AG09319 (cell line): ENCODE results near the gene LCOR.

Experiments used
- DNase-seq: peaks from one replicate; pipeline ENCODE4 v3.0.0-alpha.2; 2010; ENCODE audit warnings: low read depth; ENCODE audit errors: extremely low read depth
- CTCF ChIP-seq: IDR thresholded peaks from 2 replicates; pipeline ENCODE4 v1.5.1; 2011; ENCODE audit warnings: low read depth, mild to moderate bottlenecking, inconsistent platforms, low read length, moderate library complexity

LCOR gene

GRCh38 chr10:96873756-96874467, 41.8 kb downstream of the LCOR start:
- TF ChIP-seq CTCF = no peak
- DNase-seq = no peak

- TF ChIP-seq CTCF = no peak
- DNase-seq = no peak
These were observed 46.0 kb downstream of the LCOR start for GRCh38 chr10:96878057-96878456.

DNA sequence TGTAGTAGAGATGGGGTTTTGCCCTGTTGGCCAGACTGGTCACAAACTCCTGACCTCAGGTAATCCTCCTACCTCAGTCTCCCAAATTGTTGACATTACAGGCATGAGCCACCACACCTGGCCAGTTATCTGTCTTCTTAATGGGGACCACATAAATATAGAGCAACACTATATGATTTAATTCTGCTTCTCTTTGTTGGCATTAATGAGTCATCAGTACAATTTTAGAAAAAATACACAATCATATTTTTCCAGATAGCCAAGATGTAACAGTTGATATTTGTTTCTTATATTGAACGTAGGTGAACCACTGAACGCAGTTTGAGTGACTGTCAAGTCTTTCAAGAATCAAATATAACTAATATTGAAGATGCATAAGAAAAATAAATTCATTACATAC, 48.5 kb downstream of the LCOR start:
- no peak for TF ChIP-seq CTCF
- DNase-seq = no peak

- DNase-seq = no peak
- no peak for TF ChIP-seq CTCF
These were observed 57.5 kb downstream of the LCOR start for GRCh38 chr10:96889415-96890171.

GRCh38 chr10:96890172-96890513, 58.0 kb downstream of the LCOR start:
- TF ChIP-seq CTCF = no peak
- no peak for DNase-seq

GRCh38 chr10:96890580-96890979, 58.5 kb downstream of the LCOR start:
- TF ChIP-seq CTCF = no peak

GRCh38 chr10:96891840-96892239, 59.7 kb downstream of the LCOR start:
- no peak for DNase-seq
- TF ChIP-seq CTCF = no peak

More at GRCh38 chr10:96890580-96890979, 58.5 kb downstream of the LCOR start:
- DNase-seq = no peak
